Choroid plexus epithelial cell (primary cell): ENCODE measurements around the gene KMT2E.

Experiments
- DNase-seq: peaks from one replicate; pipeline ENCODE4 v3.0.0-alpha.2; 2010; ENCODE audit warnings: low read depth
- H3K4me3 ChIP-seq: 2 replicates; pipeline ENCODE4 v1.5.1; 2011; ENCODE audit warnings: low read depth, mild to moderate bottlenecking, control low read depth, low read length, moderate library complexity
- TF ChIP-seq, protein P1 (sequence below): conservative IDR thresholded peaks from 2 replicates; pipeline ENCODE4 v1.5.1; 2011; ENCODE audit warnings: low read depth, mild to moderate bottlenecking, control low read depth, inconsistent platforms, low read length, moderate library complexity

Gene KMT2E

DNA sequence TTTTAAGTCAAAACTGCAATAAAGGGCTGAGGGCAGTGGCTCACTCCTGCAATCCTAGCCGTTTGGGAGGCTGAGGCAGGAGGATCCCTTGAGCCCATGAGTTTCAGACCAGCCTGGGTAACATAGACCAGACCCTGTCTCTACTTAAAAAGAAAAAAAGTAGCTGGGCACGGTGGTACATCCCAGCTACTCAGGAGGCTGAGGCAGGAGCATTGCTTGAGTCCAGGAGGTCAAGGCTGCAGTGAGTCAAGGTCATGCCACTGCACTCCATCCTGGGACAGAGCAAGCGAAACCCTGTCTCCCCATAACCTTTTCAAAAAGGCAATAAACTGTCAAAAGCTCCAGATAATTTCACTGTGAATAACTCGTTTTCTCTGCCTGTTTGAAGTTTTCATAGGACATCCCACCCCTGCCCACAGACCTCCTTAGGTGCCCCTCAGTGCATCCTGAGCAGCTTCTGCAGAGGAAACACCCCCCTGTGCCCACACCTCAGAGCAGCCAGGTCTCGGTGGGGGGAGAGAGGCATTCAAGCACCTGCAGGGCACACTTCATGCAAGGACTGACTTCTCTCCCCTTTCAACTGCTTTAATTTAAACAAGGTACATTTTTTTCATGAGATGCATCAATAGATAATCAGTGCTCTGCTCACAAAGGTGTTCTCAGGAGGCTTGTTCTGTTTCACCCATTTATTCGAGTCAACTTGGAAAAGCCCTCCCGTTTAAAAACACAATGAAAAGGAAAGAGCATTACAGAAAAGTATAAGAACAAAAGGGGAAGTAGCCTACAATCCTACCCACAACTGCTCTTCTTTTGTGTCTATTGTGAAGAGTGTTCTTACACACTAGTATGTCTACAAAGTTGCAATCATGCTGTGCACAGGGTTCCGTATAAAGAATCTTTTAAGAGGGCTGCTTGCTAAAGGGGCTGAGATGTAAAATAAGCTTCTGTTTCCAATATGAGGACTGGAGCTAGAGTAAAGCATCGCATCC, 104.9 kb downstream of the KMT2E start:
- H3K4me3 ChIP-seq: no peak overlapping the region
- no peak for DNase-seq
- TF ChIP-seq, protein P1, sequence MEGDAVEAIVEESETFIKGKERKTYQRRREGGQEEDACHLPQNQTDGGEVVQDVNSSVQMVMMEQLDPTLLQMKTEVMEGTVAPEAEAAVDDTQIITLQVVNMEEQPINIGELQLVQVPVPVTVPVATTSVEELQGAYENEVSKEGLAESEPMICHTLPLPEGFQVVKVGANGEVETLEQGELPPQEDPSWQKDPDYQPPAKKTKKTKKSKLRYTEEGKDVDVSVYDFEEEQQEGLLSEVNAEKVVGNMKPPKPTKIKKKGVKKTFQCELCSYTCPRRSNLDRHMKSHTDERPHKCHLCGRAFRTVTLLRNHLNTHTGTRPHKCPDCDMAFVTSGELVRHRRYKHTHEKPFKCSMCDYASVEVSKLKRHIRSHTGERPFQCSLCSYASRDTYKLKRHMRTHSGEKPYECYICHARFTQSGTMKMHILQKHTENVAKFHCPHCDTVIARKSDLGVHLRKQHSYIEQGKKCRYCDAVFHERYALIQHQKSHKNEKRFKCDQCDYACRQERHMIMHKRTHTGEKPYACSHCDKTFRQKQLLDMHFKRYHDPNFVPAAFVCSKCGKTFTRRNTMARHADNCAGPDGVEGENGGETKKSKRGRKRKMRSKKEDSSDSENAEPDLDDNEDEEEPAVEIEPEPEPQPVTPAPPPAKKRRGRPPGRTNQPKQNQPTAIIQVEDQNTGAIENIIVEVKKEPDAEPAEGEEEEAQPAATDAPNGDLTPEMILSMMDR: no peak

DNA sequence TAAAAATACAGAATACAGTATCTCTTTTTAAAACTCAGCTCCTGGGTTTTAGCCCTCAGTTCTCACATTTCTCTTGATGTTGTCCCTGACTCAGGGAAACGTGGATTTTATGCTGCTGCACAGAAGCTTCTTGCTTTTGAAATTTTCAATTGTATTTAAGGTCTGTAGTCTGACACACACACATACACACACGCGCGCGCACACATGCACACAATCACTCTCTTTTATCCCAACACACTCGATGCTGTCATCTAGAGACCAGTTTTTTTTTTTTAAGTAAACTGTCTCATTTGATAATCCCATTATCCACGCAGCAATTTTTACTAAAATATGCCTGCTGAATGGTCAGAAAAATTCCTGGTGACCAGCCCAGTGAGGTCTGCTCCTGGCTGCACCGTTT, 108.6 kb downstream of the KMT2E start:
- H3K4me3 ChIP-seq: no peak overlapping the region

DNA sequence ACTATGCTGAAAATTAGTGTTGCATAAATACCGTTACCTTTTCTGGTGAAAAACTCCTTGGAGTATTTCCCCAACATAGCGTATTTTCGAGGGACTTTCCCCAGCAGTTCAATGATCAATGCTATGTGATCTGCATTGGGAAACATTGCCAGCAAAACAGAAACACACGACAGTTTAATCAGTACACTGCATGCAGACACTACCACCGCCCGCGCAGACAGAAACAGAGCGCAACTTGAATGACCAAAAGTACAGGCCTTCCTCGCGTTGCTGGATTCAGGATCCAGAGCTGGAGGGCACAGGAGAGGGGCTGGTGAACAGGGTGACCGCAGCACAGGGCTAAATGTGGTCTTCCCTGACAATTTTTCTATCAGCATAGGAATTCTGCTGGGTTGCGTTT, 111.7 kb downstream of the KMT2E start:
- DNase-seq: no peak
- TF ChIP-seq, protein P1: no peak
- H3K4me3 ChIP-seq: no peak overlapping the region

More for the DNA sequence above, 108.6 kb downstream of the KMT2E start:
- no peak for DNase-seq
- TF ChIP-seq, protein P1: no peak

DNA sequence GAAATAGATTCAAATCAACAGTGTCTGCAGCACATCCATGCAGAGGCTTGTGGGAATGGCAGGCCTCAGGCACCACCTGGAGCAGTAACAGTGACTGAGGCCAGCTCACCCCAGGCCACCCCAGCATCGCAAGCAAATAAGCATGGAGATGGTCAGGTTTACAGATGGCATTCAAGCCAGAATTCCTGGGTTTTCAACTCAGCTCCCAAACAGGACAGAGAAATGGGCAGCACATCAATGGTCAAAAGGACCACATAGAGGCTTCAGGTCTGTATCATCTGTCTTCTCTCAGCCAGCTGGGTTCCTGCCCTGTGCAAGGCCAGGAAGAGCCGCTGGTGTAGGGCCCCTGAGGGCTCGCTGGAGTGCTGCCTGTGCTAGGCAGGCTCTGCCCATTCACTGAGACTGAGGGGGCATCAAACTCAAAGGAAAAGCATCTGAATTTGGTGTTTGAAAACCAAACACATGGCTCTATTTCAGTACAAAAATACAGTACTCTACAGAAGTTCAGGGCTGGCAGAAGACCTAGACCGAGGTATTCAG, 112.5 kb downstream of the KMT2E start:
- DNase-seq: no peak
- H3K4me3 ChIP-seq: no peak overlapping the region
- TF ChIP-seq, protein P1: no peak

DNA sequence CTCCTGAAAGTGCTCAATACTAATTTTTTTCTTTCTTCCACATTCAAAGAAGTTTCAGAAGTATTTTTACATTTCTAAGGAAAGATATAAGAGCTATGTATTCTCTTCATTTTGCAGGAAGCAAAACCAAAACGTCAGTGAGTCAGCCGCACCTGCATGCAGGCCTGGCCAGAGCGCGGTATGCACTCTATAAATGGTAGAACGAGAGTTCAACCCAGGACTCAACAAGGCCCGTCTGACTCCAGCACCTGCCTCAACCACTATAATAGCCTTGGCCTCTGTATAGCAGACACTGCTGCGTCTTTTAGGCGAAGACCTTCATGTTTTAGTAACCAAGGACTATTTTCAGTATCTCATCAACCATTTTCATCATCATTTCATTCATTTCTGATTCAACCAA, 113.2 kb downstream of the KMT2E start:
- H3K4me3 ChIP-seq: no peak overlapping the region
- DNase-seq: no peak
- TF ChIP-seq, protein P1: no peak

DNA sequence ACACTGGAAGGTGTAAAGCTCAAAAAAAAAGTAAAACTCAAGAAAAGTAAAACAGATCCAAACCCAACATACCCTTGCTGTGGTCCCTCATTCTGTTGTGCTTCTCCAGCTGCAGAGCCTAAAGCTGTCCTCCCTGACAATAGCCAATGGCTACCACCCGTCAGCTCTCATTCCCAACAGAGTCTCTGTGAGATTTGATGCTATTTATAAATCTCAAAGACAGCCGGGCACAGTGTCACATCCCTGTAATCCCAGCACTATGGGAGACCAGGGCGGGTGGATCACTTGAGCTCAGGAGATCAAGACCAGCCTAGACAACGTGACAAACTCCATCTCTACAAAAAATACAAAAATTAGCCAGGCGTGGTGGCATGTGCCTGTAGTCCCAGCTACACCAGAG, 116.0 kb downstream of the KMT2E start:
- DNase-seq: no peak
- TF ChIP-seq, protein P1: no peak

More for the DNA sequence above, 116.0 kb downstream of the KMT2E start:
- H3K4me3 ChIP-seq: no peak overlapping the region
